Peyer's patch (tissue), 4 donors: ENCODE results near the gene HECTD4. TPM values are rescaled to one million over a fixed set of nuclear protein-coding genes. Genes with fewer than 3 reads are reported as not detected.
"Not testable (repeated sequence)": the region's sequence is repeated elsewhere in the genome, so short reads cannot be mapped to it uniquely, and the experiment has no call there.

Experiments
- DNase-seq, 3 donors: peaks; one replicate each; pipeline ENCODE4 v3.0.0-alpha.2; 2017 to 2019
- H3K27ac ChIP-seq, 4 donors: fragments of 200-600 bp; sonication (generic); one replicate each; pipeline ENCODE4 v1.5.1; 2016 to 2019
- H3K27me3 ChIP-seq, 2 donors: fragments of 200-600 bp; sonication (generic); one replicate each; pipeline ENCODE4 v1.5.1; 2019
- H3K36me3 ChIP-seq, 3 donors: fragments of 200-600 bp; sonication (generic); one replicate each; pipeline ENCODE4 v1.5.1; 2016 to 2019
- H3K4me1 ChIP-seq, 4 donors: fragments of 200-600 bp; sonication (generic); one replicate each; pipeline ENCODE4 v1.5.1; 2016 to 2019
- H3K4me3 ChIP-seq, 4 donors: fragments of 200-600 bp; sonication (generic); 1 replicate in 3 of 4; 2 replicates in 1 of 4; pipeline ENCODE4 v1.5.1; 2016 to 2019; ENCODE audit warnings: mild to moderate bottlenecking in 1 of 4
- H3K9me3 ChIP-seq, 4 donors: fragments of 200-600 bp; sonication (generic); one replicate each; pipeline ENCODE4 v1.5.1; 2016 to 2019; ENCODE audit warnings: mild to moderate bottlenecking in 1 of 4
- CTCF ChIP-seq, 6 experiments: fragments of 450-650 bp in 4 of 6; fragments of 200-600 bp in 2 of 6; sonication (generic) in 1 of 6; IDR thresholded peaks; one replicate each; pipeline ENCODE4 v1.5.1; 2017 to 2019; ENCODE audit warnings: antibody characterized with exemption in 6 of 6, mild to moderate bottlenecking in 3 of 6, moderate library complexity in 1 of 6
- POLR2A ChIP-seq, 2 donors: fragments of 450-650 bp; IDR thresholded peaks; one replicate each; pipeline ENCODE4 v1.5.1; 2017; ENCODE audit warnings: antibody characterized with exemption in 2 of 2, mild to moderate bottlenecking in 2 of 2, moderate library complexity in 2 of 2
- total RNA-seq, 4 donors: library from RNA; depleted of rRNA; stranded (reverse); fragments of >200 nt; gene quantifications; one replicate each; pipeline ENCODE4 v1.1.0, GENCODE V29; 2016

The HECTD4 gene
- total RNA-seq, 4 donors from 2014 or later = 49.9 to 118 (median 87.3) TPM

GRCh38 chr12:112162241-112162790 lies 219.9 kb downstream of the HECTD4 start:
- Histone ChIP-seq H3K4me1 (no peaks in the 10 kb centered on the region), H3K9me3 (peaks cover 0 to 3% (median 0%) of the 10 kb centered on the region in 4 donors), H3K4me3 (no peak overlapping the region), H3K27ac (no peak overlapping the region), H3K27me3 (no peaks in the 10 kb centered on the region), H3K36me3 (peaks cover 0 to 55% (median 0%) of the 10 kb centered on the region in 3 donors)
- no peak for TF ChIP-seq POLR2A (IDR thresholded peaks at IDR 0.05)
- no peak for TF ChIP-seq CTCF (IDR thresholded peaks at IDR 0.05)
- DNase-seq = no peak

GRCh38 chr12:112161711-112162110 lies 220.5 kb downstream of the HECTD4 start:
- DNase-seq = no peak

GRCh38 chr12:112160611-112161010 lies 221.6 kb downstream of the HECTD4 start:
- Histone ChIP-seq H3K27me3 (no peaks in the 10 kb centered on the region), H3K4me1 (no peaks in the 10 kb centered on the region), H3K9me3 (peaks cover 0 to 3% (median 0%) of the 10 kb centered on the region in 4 donors), H3K4me3 (no peak overlapping the region), H3K27ac (no peak overlapping the region), H3K36me3 (peaks cover 0 to 55% (median 0%) of the 10 kb centered on the region in 3 donors)
- DNase-seq = peak in 1 of 3 donors; percentile 6
- TF ChIP-seq POLR2A (IDR thresholded peaks at IDR 0.05) (no peak), CTCF (IDR thresholded peaks at IDR 0.05) (no peak)

More at GRCh38 chr12:112161711-112162110, 220.5 kb downstream of the HECTD4 start:
- H3K4me1 ChIP-seq = no peaks in the 10 kb centered on the region
- H3K9me3 ChIP-seq = peaks cover 0 to 3% (median 0%) of the 10 kb centered on the region in 4 donors
- peaks cover 0 to 55% (median 0%) of the 10 kb centered on the region in 3 donors for H3K36me3 ChIP-seq
- H3K4me3 ChIP-seq = no peak overlapping the region
- no peak overlapping the region for H3K27ac ChIP-seq
- no peaks in the 10 kb centered on the region for H3K27me3 ChIP-seq
- no peak for TF ChIP-seq POLR2A (IDR thresholded peaks at IDR 0.05)
- TF ChIP-seq CTCF (IDR thresholded peaks at IDR 0.05) = no peak

- H3K27ac ChIP-seq = no peak overlapping the region
- no peak overlapping the region for H3K4me3 ChIP-seq
- DNase-seq = no peak
- no peaks in the 10 kb centered on the region for H3K27me3 ChIP-seq
- H3K9me3 ChIP-seq = peaks cover 0 to 3% (median 0%) of the 10 kb centered on the region in 4 donors
- no peak for TF ChIP-seq CTCF (IDR thresholded peaks at IDR 0.05)
- no peak for TF ChIP-seq POLR2A (IDR thresholded peaks at IDR 0.05)
- peaks cover 0 to 57% (median 0%) of the 10 kb centered on the region in 3 donors for H3K36me3 ChIP-seq
- H3K4me1 ChIP-seq = no peaks in the 10 kb centered on the region
Observed at GRCh38 chr12:112159146-112159541, 223.1 kb downstream of the HECTD4 start.

GRCh38 chr12:112158461-112159145 lies 223.6 kb downstream of the HECTD4 start:
- H3K27me3 ChIP-seq, DNase-seq, H3K27ac ChIP-seq, H3K4me1 ChIP-seq, H3K4me3 ChIP-seq, H3K9me3 ChIP-seq: not testable (repeated sequence)
- H3K36me3 ChIP-seq = peaks cover 0 to 63% (median 0%) of the 10 kb centered on the region in 3 donors

- no peak for DNase-seq
- H3K36me3 ChIP-seq = peaks cover 0 to 64% (median 2%) of the 10 kb centered on the region in 3 donors
Observed at GRCh38 chr12:112153893-112154219, 228.4 kb downstream of the HECTD4 start.

More at GRCh38 chr12:112153893-112154219, 228.4 kb downstream of the HECTD4 start:
- TF ChIP-seq CTCF (IDR thresholded peaks at IDR 0.05) = no peak
- Histone ChIP-seq H3K27me3 (no peaks in the 10 kb centered on the region), H3K4me3 (no peak overlapping the region), H3K27ac (no peak overlapping the region), H3K4me1 (no peaks in the 10 kb centered on the region), H3K9me3 (peaks cover 0 to 3% (median 0%) of the 10 kb centered on the region in 4 donors)
